Measurements from ENCODE around the gene NDUFV2.
"Not testable (repeated sequence)": the region's sequence is repeated elsewhere in the genome, so short reads cannot be mapped to it uniquely, and the experiment has no call there.

Gene NDUFV2

GRCh38 chr18:9148203-9148552 is 45.7 kb downstream of the NDUFV2 start:
- H3K4me3 ChIP-seq (ENCODE audit: low read depth, low read length) = no peak overlapping the region
- no peak for DNase-seq (ENCODE audit: low read depth)
- TF ChIP-seq MAX (IDR thresholded peaks at IDR 0.05; ENCODE audit: low read depth, low read length) = no peak

DNA sequence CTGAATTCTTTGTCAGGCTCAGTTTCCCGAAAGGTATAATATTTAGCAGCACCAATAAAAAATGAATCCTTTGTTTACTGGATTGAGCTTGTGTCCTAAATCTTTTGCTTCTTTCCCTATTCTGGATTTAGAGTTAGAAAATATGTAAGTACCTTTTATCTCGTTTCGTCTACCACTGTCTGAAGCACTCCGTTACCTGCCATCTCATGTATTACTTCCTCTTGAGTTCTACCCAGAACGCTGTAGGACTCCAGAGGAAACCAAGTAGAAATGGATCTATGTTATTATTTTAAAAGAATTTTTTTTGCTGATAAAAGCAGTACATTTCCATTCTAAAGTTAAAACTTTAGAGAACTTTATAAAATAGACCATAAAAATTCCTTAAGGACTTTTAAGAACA is 47.6 kb downstream of the NDUFV2 start:
- no peak overlapping the region for H3K4me3 ChIP-seq (ENCODE audit: low read depth, low read length)
- no peak for DNase-seq (ENCODE audit: low read depth)
- TF ChIP-seq MYC (IDR thresholded peaks at IDR 0.05; ENCODE audit: low read depth, low read length) (no peak), MAX (IDR thresholded peaks at IDR 0.05; ENCODE audit: low read depth, low read length) (no peak), POLR2A (IDR thresholded peaks at IDR 0.05; ENCODE audit: extremely low read depth, insufficient read length) (no peak)
- TF ChIP-seq, protein P1, sequence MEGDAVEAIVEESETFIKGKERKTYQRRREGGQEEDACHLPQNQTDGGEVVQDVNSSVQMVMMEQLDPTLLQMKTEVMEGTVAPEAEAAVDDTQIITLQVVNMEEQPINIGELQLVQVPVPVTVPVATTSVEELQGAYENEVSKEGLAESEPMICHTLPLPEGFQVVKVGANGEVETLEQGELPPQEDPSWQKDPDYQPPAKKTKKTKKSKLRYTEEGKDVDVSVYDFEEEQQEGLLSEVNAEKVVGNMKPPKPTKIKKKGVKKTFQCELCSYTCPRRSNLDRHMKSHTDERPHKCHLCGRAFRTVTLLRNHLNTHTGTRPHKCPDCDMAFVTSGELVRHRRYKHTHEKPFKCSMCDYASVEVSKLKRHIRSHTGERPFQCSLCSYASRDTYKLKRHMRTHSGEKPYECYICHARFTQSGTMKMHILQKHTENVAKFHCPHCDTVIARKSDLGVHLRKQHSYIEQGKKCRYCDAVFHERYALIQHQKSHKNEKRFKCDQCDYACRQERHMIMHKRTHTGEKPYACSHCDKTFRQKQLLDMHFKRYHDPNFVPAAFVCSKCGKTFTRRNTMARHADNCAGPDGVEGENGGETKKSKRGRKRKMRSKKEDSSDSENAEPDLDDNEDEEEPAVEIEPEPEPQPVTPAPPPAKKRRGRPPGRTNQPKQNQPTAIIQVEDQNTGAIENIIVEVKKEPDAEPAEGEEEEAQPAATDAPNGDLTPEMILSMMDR (IDR thresholded peaks at IDR 0.05; ENCODE audit: low read depth, low read length) = no peak

GRCh38 chr18:9153256-9153655 is 50.8 kb downstream of the NDUFV2 start:
- DNase-seq (ENCODE audit: low read depth) = no peak
- H3K4me3 ChIP-seq (ENCODE audit: low read depth, low read length) = no peak overlapping the region
- TF ChIP-seq MAX (IDR thresholded peaks at IDR 0.05; ENCODE audit: low read depth, low read length) (no peak), POLR2A (IDR thresholded peaks at IDR 0.05; ENCODE audit: extremely low read depth, insufficient read length) (no peak), MYC (IDR thresholded peaks at IDR 0.05; ENCODE audit: low read depth, low read length) (no peak)
- TF ChIP-seq, protein P1 (IDR thresholded peaks at IDR 0.05; ENCODE audit: low read depth, low read length) = no peak

DNA sequence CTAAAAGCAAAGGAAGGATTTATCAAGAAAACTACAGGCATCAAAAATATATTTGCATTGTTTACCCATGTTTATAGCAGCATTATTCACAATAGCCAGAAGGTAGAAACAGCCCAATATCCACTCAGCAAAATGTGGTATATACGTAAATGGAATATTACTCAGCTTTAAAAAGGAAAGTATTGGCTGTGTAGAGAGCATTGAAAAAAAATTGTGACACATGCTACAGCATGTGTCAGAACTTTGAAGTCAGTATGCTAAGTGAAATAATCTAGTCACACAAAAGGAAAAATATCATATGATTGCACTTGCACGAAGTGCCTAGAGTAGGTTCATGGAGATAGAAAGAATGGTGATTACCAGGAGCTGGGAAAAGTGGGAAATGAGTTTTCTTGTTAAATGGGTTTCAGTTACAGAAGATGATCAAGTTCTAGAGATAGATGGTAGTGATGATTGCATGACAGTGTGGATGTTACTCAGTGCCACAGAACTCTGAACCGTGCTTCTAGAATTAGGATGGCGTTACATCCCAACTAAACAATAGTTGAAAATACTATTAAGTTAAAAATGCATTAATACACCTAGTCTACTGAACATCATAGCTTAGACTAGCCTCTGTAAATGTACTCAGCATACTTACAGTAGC is 54.2 kb downstream of the NDUFV2 start:
- no peak for TF ChIP-seq POLR2A (IDR thresholded peaks at IDR 0.05; ENCODE audit: extremely low read depth, insufficient read length)
- TF ChIP-seq MYC (IDR thresholded peaks at IDR 0.05; ENCODE audit: low read depth, low read length) = no peak
- no peak for TF ChIP-seq MAX (IDR thresholded peaks at IDR 0.05; ENCODE audit: low read depth, low read length)
- TF ChIP-seq, protein P1 (IDR thresholded peaks at IDR 0.05; ENCODE audit: low read depth, low read length) = no peak
- DNase-seq (ENCODE audit: low read depth) = no peak
- H3K4me3 ChIP-seq (ENCODE audit: low read depth, low read length) = no peak overlapping the region

DNA sequence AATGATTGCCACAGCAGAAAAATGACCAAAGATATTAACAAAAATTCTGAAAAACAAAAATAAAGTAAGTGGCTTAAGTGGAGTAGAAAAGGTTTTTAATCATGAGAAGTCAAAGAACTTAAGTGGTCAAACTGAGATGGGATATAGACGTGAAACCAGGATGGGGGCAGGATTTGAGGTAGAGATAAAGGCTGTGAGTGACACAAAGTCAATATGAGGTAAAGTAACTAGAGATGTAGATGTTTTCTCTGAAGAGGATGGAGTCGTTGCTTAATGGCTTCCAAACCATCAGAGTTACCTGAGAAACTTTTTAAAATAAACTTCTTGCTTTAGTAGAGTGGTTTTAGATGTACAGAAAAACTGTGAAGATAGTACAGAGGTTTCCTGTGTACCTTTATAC is 55.3 kb downstream of the NDUFV2 start:
- no peak overlapping the region for H3K4me3 ChIP-seq (ENCODE audit: low read depth, low read length)
- no peak for DNase-seq (ENCODE audit: low read depth)
- TF ChIP-seq MYC (IDR thresholded peaks at IDR 0.05; ENCODE audit: low read depth, low read length) (no peak), POLR2A (IDR thresholded peaks at IDR 0.05; ENCODE audit: extremely low read depth, insufficient read length) (no peak), MAX (IDR thresholded peaks at IDR 0.05; ENCODE audit: low read depth, low read length) (no peak)
- TF ChIP-seq, protein P1 (IDR thresholded peaks at IDR 0.05; ENCODE audit: low read depth, low read length) = no peak

- TF ChIP-seq MAX (IDR thresholded peaks at IDR 0.05; ENCODE audit: low read depth, low read length) = no peak
- no peak for DNase-seq (ENCODE audit: low read depth)
- no peak overlapping the region for H3K4me3 ChIP-seq (ENCODE audit: low read depth, low read length)
Measured at GRCh38 chr18:9160014-9160413, 57.5 kb downstream of the NDUFV2 start.

- not testable (repeated sequence) for H3K4me3 ChIP-seq (ENCODE audit: low read depth, low read length); DNase-seq (ENCODE audit: low read depth)
Measured at GRCh38 chr18:9162663-9163062, 60.2 kb downstream of the NDUFV2 start.

GRCh38 chr18:9164149-9164548 is 61.6 kb downstream of the NDUFV2 start:
- not testable (repeated sequence) for DNase-seq (ENCODE audit: low read depth)

DNA sequence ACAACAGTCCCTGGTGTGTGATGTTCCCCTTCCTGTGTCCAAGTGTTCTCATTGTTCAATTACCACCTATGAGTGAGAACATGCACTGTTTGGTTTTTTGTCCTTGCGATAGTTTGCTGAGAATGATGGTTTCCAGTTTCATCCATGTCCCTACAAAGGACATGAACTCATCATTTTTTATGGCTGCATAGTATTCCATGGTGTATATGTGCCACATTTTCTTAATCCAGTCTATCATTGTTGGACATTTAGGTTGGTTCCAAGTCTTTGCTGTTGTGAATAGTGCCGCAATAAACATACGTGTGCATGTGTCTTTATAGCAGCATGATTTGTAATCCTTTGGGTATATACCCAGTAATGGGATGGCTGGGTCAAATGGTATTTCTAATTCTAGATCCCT is 63.4 kb downstream of the NDUFV2 start:
- not testable (repeated sequence) for DNase-seq (ENCODE audit: low read depth); H3K4me3 ChIP-seq (ENCODE audit: low read depth, low read length)

More at GRCh38 chr18:9164149-9164548, 61.6 kb downstream of the NDUFV2 start:
- H3K4me3 ChIP-seq (ENCODE audit: low read depth, low read length) = not testable (repeated sequence)

GRCh38 chr18:9169515-9169914 is 67.0 kb downstream of the NDUFV2 start:
- DNase-seq (ENCODE audit: low read depth) = not testable (repeated sequence)

DNA sequence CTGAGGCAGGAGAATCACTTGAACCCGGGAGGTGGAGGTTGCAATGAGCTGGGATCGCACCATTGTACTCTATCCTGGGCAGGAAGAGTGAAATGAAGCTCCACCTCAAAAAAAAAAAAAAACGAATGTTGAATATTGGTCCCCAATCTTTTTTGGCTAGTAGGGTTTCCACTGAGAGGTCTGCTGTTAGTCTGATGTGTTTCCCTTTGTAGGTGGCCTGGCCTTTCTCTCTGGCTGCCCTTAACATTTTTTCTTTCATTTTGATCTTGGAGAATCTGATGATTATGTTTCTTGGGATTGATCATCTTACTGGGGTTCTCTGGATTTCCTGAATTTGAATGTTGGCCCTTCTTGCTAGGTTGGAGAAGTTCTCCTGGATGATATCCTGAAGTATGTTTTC is 69.4 kb downstream of the NDUFV2 start:
- H3K4me3 ChIP-seq (ENCODE audit: low read depth, low read length); DNase-seq (ENCODE audit: low read depth): not testable (repeated sequence)

More at GRCh38 chr18:9169515-9169914, 67.0 kb downstream of the NDUFV2 start:
- H3K4me3 ChIP-seq (ENCODE audit: low read depth, low read length) = not testable (repeated sequence)

All from NB4 (cell line).